ENCODE results near the gene PMFBP1.

The PMFBP1 gene

GRCh38 chr16:72211110-72211509 lies 39.2 kb upstream of the PMFBP1 start:
- no peak overlapping the region for H3K4me3 ChIP-seq (ENCODE audit: low read length)
- no peak for DNase-seq (ENCODE audit: low read depth)
- TF ChIP-seq CTCF (conservative IDR thresholded peaks at IDR 0.05; ENCODE audit: low read depth, low read length), result no peak

GRCh38 chr16:72210555-72210954 lies 38.6 kb upstream of the PMFBP1 start:
- no peak for TF ChIP-seq CTCF (conservative IDR thresholded peaks at IDR 0.05; ENCODE audit: low read depth, low read length)
- H3K4me3 ChIP-seq (ENCODE audit: low read length), result no peak overlapping the region
- DNase-seq (ENCODE audit: low read depth), result no peak

GRCh38 chr16:72210072-72210471 lies 38.1 kb upstream of the PMFBP1 start:
- DNase-seq (ENCODE audit: low read depth), result no peak
- no peak overlapping the region for H3K4me3 ChIP-seq (ENCODE audit: low read length)
- TF ChIP-seq CTCF (conservative IDR thresholded peaks at IDR 0.05; ENCODE audit: low read depth, low read length), result no peak

- no peak for DNase-seq (ENCODE audit: low read depth)
- no peak for TF ChIP-seq CTCF (conservative IDR thresholded peaks at IDR 0.05; ENCODE audit: low read depth, low read length)
- no peak overlapping the region for H3K4me3 ChIP-seq (ENCODE audit: low read length)
These were observed 34.3 kb upstream of the PMFBP1 start for GRCh38 chr16:72206299-72206698.

GRCh38 chr16:72203401-72203800 lies 31.4 kb upstream of the PMFBP1 start:
- DNase-seq (ENCODE audit: low read depth), result peak; percentile 19
- no peak for TF ChIP-seq CTCF (conservative IDR thresholded peaks at IDR 0.05; ENCODE audit: low read depth, low read length)
- H3K4me3 ChIP-seq (ENCODE audit: low read length), result no peak overlapping the region

GRCh38 chr16:72202014-72202413 lies 30.1 kb upstream of the PMFBP1 start:
- H3K4me3 ChIP-seq (ENCODE audit: low read length), result no peak overlapping the region
- no peak for DNase-seq (ENCODE audit: low read depth)
- no peak for TF ChIP-seq CTCF (conservative IDR thresholded peaks at IDR 0.05; ENCODE audit: low read depth, low read length)

- no peak for TF ChIP-seq CTCF (conservative IDR thresholded peaks at IDR 0.05; ENCODE audit: low read depth, low read length)
- no peak for DNase-seq (ENCODE audit: low read depth)
These were observed 29.4 kb upstream of the PMFBP1 start for GRCh38 chr16:72201387-72201786.

More at GRCh38 chr16:72201387-72201786, 29.4 kb upstream of the PMFBP1 start:
- no peak overlapping the region for H3K4me3 ChIP-seq (ENCODE audit: low read length)

All from retinal pigment epithelial cell (primary cell).